Spleen (tissue), 7 donors: Measurements from ENCODE around the gene RTN4R.

Source experiments
- POLR2AphosphoS5 ChIP-seq, 3 donors: sonication (generic); formaldehyde crosslinking; IDR thresholded peaks; one replicate each; pipeline ENCODE4 v1.5.1; 2017; ENCODE audit warnings: antibody characterized with exemption in 3 of 3
- TF ChIP-seq, protein P1 (sequence below), 11 experiments: fragments of 200-600 bp in 7 of 11; fragments of 450-650 bp in 4 of 11; sonication (generic) in 4 of 11; IDR thresholded peaks in 8 of 11; conservative IDR thresholded peaks in 3 of 11; 1 replicate in 7 of 11; 2 replicates in 4 of 11; pipeline versions ENCODE4 v1.4.0 to v1.8.0; 2016 to 2021; ENCODE audit warnings: antibody characterized with exemption in 11 of 11, inconsistent platforms in 4 of 11, mild to moderate bottlenecking in 1 of 11
- donor health status: DM: no; HTN: no; CAD: no; lungs with moderate emphysema.
- donor health status: DM: no; HTN: no; CAD: no.
- donor health status: DM: no; HTN: no; CAD: no.

DNA sequence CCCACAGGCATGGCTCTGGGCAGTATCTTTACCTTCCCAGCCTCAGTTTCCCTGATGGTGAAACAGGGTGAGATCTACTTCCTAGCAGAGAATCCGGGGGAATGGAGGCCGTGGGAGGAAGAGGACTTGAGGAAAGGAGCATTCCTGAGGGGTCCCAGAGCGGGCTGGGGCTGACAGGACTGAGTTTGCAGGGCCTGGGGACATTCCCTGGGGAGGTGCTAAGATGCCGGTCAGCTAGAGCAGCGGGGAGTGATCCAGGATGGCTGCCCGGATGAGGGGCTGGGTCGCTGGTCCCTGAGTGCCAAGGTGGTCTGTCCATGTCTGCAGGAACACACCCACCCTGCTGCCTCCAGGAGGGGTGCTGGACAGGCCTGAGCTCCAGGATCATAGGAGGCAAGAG is 8.3 kb upstream of the RTN4R start:
- TF ChIP-seq POLR2AphosphoS5 (IDR thresholded peaks at IDR 0.05) = no peak
- TF ChIP-seq, protein P1, sequence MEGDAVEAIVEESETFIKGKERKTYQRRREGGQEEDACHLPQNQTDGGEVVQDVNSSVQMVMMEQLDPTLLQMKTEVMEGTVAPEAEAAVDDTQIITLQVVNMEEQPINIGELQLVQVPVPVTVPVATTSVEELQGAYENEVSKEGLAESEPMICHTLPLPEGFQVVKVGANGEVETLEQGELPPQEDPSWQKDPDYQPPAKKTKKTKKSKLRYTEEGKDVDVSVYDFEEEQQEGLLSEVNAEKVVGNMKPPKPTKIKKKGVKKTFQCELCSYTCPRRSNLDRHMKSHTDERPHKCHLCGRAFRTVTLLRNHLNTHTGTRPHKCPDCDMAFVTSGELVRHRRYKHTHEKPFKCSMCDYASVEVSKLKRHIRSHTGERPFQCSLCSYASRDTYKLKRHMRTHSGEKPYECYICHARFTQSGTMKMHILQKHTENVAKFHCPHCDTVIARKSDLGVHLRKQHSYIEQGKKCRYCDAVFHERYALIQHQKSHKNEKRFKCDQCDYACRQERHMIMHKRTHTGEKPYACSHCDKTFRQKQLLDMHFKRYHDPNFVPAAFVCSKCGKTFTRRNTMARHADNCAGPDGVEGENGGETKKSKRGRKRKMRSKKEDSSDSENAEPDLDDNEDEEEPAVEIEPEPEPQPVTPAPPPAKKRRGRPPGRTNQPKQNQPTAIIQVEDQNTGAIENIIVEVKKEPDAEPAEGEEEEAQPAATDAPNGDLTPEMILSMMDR (IDR thresholded peaks at IDR 0.05 in 8 of 11, conservative IDR thresholded peaks at IDR 0.05 in 3 of 11) = no peak
